ENCODE measurements around the gene ATP8A2.

The ATP8A2 gene

DNA sequence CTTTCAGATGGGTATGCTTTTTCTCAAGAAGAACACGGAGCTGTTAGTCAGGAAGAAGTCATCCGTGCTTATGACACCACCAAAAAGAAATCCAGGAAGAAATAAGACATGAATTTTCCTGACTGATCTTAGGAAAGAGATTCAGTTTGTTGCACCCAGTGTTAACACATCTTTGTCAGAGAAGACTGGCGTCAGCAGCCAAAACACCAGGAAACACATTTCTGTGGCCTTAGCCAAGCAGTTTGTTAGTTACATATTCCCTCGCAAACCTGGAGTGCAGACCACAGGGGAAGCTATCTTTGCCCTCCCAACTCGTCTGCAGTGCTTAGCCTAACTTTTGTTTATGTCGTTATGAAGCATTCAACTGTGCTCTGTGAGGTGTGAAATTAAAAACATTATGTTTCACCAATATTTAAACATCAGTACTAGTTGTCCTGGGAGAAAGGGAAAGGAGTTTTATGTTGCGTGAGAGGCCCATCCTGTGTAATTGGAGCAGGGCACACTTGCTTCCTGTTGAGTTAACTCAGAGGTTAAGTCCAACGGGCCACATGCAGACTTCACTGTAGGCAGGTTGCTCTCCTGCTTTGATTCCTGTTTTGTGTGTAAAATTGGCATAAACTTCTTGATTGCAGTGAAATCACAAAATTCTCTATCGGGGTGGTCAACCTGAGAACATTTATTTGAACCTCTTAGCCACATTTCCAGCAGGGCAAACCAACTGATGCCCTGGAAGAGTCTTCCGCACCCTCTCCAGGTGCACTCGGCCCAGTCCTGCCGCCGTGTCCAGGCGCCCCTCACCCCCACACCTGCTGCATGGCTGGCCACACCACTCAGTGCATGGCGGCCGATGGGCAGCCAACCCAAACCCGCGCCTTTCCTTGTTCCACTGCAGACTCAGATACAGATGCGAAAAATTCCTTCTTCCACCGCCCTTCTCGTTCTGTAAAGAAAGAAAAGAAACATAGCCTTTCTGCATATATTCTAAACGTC, 648.4 kb downstream of the ATP8A2 start:
- no peaks in the 10 kb centered on the region for H3K9me3 ChIP-seq (ENCODE audit: control insufficient read depth, low read length)
- H3K9ac ChIP-seq, result no peak overlapping the region
- no peaks in the 10 kb centered on the region for H3K27me3 ChIP-seq (ENCODE audit: control insufficient read depth, insufficient read depth, low read length)
- H3K36me3 ChIP-seq (ENCODE audit: control insufficient read depth, insufficient read depth, low read length), result no peaks in the 10 kb centered on the region
- H3K79me2 ChIP-seq, result no peaks in the 10 kb centered on the region
- peaks cover 6% of the 10 kb centered on the region for H3K4me1 ChIP-seq
- no peak overlapping the region for H3K4me3 ChIP-seq (ENCODE audit: low read depth, low read length)
- H3K4me2 ChIP-seq (ENCODE audit: low read length), result no peak overlapping the region
- no peak overlapping the region for H3K27ac ChIP-seq
- TF ChIP-seq, protein P1, sequence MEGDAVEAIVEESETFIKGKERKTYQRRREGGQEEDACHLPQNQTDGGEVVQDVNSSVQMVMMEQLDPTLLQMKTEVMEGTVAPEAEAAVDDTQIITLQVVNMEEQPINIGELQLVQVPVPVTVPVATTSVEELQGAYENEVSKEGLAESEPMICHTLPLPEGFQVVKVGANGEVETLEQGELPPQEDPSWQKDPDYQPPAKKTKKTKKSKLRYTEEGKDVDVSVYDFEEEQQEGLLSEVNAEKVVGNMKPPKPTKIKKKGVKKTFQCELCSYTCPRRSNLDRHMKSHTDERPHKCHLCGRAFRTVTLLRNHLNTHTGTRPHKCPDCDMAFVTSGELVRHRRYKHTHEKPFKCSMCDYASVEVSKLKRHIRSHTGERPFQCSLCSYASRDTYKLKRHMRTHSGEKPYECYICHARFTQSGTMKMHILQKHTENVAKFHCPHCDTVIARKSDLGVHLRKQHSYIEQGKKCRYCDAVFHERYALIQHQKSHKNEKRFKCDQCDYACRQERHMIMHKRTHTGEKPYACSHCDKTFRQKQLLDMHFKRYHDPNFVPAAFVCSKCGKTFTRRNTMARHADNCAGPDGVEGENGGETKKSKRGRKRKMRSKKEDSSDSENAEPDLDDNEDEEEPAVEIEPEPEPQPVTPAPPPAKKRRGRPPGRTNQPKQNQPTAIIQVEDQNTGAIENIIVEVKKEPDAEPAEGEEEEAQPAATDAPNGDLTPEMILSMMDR (IDR thresholded peaks at IDR 0.05), result no peak
- no peak overlapping the region for H2AFZ ChIP-seq

DNA sequence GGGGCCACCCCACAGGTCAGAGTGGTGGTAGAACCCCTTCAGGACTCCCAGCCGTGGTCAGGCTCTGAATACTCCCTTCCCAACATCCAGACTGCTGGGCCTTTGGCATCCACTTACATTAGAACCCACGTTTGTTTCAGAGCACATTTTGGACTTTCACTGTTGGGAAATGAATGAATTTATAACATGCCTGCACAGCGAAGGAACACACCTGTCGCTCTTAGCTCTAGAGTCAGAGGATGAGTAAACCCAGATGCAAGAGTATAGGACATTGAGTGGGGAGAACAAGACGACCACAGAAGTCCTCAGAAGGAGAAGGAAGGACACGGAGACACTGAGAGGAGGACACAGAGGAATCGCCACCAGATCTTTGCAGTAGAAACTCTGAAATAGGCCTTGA, 649.1 kb downstream of the ATP8A2 start:
- Histone ChIP-seq H3K27ac (no peak overlapping the region), H3K4me2 (ENCODE audit: low read length) (no peak overlapping the region), H3K9me3 (ENCODE audit: control insufficient read depth, low read length) (no peaks in the 10 kb centered on the region), H3K79me2 (no peaks in the 10 kb centered on the region), H3K36me3 (ENCODE audit: control insufficient read depth, insufficient read depth, low read length) (no peaks in the 10 kb centered on the region), H3K9ac (no peak overlapping the region), H2AFZ (no peak overlapping the region), H3K4me1 (peaks cover 6% of the 10 kb centered on the region), H3K27me3 (ENCODE audit: control insufficient read depth, insufficient read depth, low read length) (no peaks in the 10 kb centered on the region), H3K4me3 (ENCODE audit: low read depth, low read length) (no peak overlapping the region)
- TF ChIP-seq, protein P1 (IDR thresholded peaks at IDR 0.05), result no peak

DNA sequence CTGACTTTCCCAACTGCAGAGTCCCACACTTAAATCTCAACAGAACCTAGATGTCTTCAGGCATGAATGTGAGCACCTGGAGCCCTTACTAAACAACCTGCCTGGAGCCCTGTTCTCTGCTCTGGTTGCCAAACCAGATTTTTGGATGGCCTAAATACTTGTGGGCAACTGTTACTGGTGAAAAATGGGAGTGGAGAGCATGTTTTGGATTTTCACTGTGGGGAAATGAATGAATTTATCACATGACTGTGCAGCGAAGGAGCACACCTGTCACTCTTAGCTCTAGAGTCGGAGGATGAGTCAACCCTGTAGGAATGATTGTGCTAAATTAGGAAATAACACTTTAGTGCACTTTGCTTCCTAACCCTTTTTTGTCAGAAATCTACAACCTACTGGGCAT, 649.7 kb downstream of the ATP8A2 start:
- peaks cover 6% of the 10 kb centered on the region for H3K4me1 ChIP-seq

DNA sequence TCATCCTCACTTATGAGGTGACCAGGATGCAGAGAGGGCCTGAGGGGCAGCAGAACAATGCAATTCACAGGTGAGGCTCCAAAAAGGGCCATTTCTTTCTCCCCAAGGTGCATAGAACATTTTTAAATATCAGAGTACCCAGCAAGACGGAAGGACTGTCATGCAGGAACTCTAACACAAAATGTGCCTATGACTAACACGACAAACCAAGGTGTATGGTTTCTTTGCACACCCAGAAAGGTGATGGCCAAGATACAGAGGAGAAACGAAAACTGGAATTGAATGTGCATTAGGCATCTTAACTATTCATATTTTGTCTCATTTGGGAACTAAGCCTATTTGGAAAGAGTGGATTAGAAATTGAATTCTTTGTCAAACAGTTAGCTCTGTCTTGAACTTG, 650.2 kb downstream of the ATP8A2 start:
- Histone ChIP-seq H2AFZ (no peak overlapping the region), H3K27me3 (ENCODE audit: control insufficient read depth, insufficient read depth, low read length) (no peaks in the 10 kb centered on the region), H3K4me2 (ENCODE audit: low read length) (no peak overlapping the region), H3K4me3 (ENCODE audit: low read depth, low read length) (no peak overlapping the region), H3K79me2 (no peaks in the 10 kb centered on the region), H3K36me3 (ENCODE audit: control insufficient read depth, insufficient read depth, low read length) (no peaks in the 10 kb centered on the region), H3K9me3 (ENCODE audit: control insufficient read depth, low read length) (no peaks in the 10 kb centered on the region), H3K4me1 (peaks cover 6% of the 10 kb centered on the region), H3K9ac (no peak overlapping the region), H3K27ac (no peak overlapping the region)
- TF ChIP-seq, protein P1 (IDR thresholded peaks at IDR 0.05), result no peak

More for the DNA sequence above, 649.7 kb downstream of the ATP8A2 start:
- Histone ChIP-seq H3K36me3 (ENCODE audit: control insufficient read depth, insufficient read depth, low read length) (no peaks in the 10 kb centered on the region), H3K79me2 (no peaks in the 10 kb centered on the region), H3K4me2 (ENCODE audit: low read length) (no peak overlapping the region), H2AFZ (no peak overlapping the region), H3K4me3 (ENCODE audit: low read depth, low read length) (no peak overlapping the region), H3K9me3 (ENCODE audit: control insufficient read depth, low read length) (no peaks in the 10 kb centered on the region), H3K27ac (no peak overlapping the region), H3K9ac (no peak overlapping the region), H3K27me3 (ENCODE audit: control insufficient read depth, insufficient read depth, low read length) (no peaks in the 10 kb centered on the region)
- TF ChIP-seq, protein P1 (IDR thresholded peaks at IDR 0.05), result no peak

Measured in parathyroid adenoma (tissue), 2 donors.